Psoas muscle (tissue), 8 donors: ENCODE results near the gene PRR16. TPM values are rescaled to one million over a fixed set of nuclear protein-coding genes. Genes with fewer than 3 reads are reported as not detected.

Experiments used
- ATAC-seq, 4 donors: fragments of 200-7000 bp; cut with Tn5 transposase; one replicate each; pipeline ENCODE4 v1.9.1; 2020; ENCODE audit warnings: moderate library complexity in 3 of 4, mild to moderate bottlenecking in 2 of 4
- DNase-seq, 2 donors: peaks; one replicate each; pipeline ENCODE4 v3.0.0-alpha.2; 2020
- H3K27ac ChIP-seq: fragments of 200-600 bp; one replicate; pipeline ENCODE4 v1.8.0; 2022
- H3K27me3 ChIP-seq, 3 donors: fragments of 200-600 bp in 1 of 3; one replicate each; pipeline versions ENCODE4 v1.6.1 to v1.8.0; 2013 to 2022; ENCODE audit warnings: low read length in 2 of 3, mild to moderate bottlenecking in 2 of 3, moderate library complexity in 1 of 3; ENCODE audit not compliant: insufficient read depth in 3 of 3
- H3K36me3 ChIP-seq, 2 donors: fragments of 200-600 bp in 1 of 2; one replicate each; pipeline versions ENCODE4 v1.6.1 to v1.8.0; 2013 to 2022; ENCODE audit warnings: low read depth in 1 of 2, mild to moderate bottlenecking in 1 of 2, moderate library complexity in 1 of 2; ENCODE audit not compliant: insufficient read depth in 1 of 2
- H3K4me1 ChIP-seq: fragments of 200-600 bp; one replicate; pipeline ENCODE4 v1.8.0; 2022
- H3K4me3 ChIP-seq: fragments of 200-600 bp; one replicate; pipeline ENCODE4 v1.8.0; 2022; ENCODE audit warnings: mild to moderate bottlenecking
- H3K9me3 ChIP-seq: fragments of 200-600 bp; one replicate; pipeline ENCODE4 v1.8.0; 2022
- CTCF ChIP-seq: fragments of 200-600 bp; IDR thresholded peaks from one replicate; pipeline ENCODE4 v1.8.0; 2022; ENCODE audit warnings: antibody characterized with exemption
- WGBS, 3 donors: extraction: QIAGEN DNeasy Blood & Tissue Kit; methylation state at CpG; one replicate each; pipeline versions ENCODE4 v1.1.6 to v1.1.7; 2013; 5-methylcytosine and 5-hydroxymethylcytosine counted together
- intact Hi-C, 2 donors: fragments of 100-400 bp; cut with DNase I; formaldehyde crosslinking; loops; one replicate each; pipeline versions ENCODE4 v1.11.0 to v1.14.2; 2022
- polyA plus RNA-seq, 3 donors: library from polyadenylated mRNA; stranded (reverse); fragments of 200-250 nt; gene quantifications; one replicate each; pipeline ENCODE4 v1.2.3, GENCODE V29; 2013
- total RNA-seq, 4 donors: library from RNA; stranded (reverse); fragmentation: NEBNext Ultra II Directional in 2 of 4; extraction: Animal tissue kit (Norgen Biotek cat#: 25700) in 2 of 4; gene quantifications; one replicate each; pipeline versions ENCODE4 v1.2.1 to v1.2.4, GENCODE V29; 2021 to 2023
- donor health status: healthy with polysubstance abuse.
- donor health status: DM: no; HTN: no; CAD: no; lungs with moderate emphysema.
- donor health status: Bipolar disorder and iron deficiency.
- donor health status: healthy.
- donor health status: DM: yes; HTN: yes; CAD: no.
- donor health status: DM: no; HTN: no; CAD: no.
- donor health status: DM: no; HTN: no; CAD: no.
- donor health status: DM: yes; HTN: yes; CAD: no.

The PRR16 gene
- total and polyA plus RNA-seq, 7 donors, result 1.3 to 12.1 (median 3.1) TPM

- no peak overlapping the region for H3K27ac ChIP-seq
- 84 to 97% (median 85%) methylated on average over 2 of the region's 2 CpGs for WGBS, 3 donors
- no peak for TF ChIP-seq CTCF
- ATAC-seq (no peak), DNase-seq (no peak)
- intact Hi-C loops, result no loop called here
- H3K4me1 ChIP-seq, result no peaks in the 10 kb centered on the region
- no peaks in the 10 kb centered on the region for H3K27me3 ChIP-seq
- H3K9me3 ChIP-seq, result no peaks in the 10 kb centered on the region
- no peaks in the 10 kb centered on the region for H3K36me3 ChIP-seq
- no peak overlapping the region for H3K4me3 ChIP-seq
Measured at GRCh38 chr5:120631611-120632010, 167.5 kb downstream of the PRR16 start.

GRCh38 chr5:120632430-120632829, 168.3 kb downstream of the PRR16 start:
- no peaks in the 10 kb centered on the region for H3K27me3 ChIP-seq
- DNase-seq (no peak), ATAC-seq (no peak)
- no peak overlapping the region for H3K27ac ChIP-seq
- intact Hi-C loops, result no loop called here
- H3K36me3 ChIP-seq, result no peaks in the 10 kb centered on the region
- no peaks in the 10 kb centered on the region for H3K4me1 ChIP-seq
- no peak overlapping the region for H3K4me3 ChIP-seq
- no peaks in the 10 kb centered on the region for H3K9me3 ChIP-seq
- 94 to 99% (median 96%) methylated on average over 3 of the region's 3 CpGs for WGBS, 3 donors
- TF ChIP-seq CTCF, result no peak

- H3K4me1 ChIP-seq, result no peaks in the 10 kb centered on the region
- intact Hi-C loops, result no loop called here
- no peaks in the 10 kb centered on the region for H3K27me3 ChIP-seq
- H3K4me3 ChIP-seq, result no peak overlapping the region
- DNase-seq, result no peak
- 56 to 61% (median 60%) methylated on average over 3 of the region's 3 CpGs for WGBS, 3 donors
- H3K36me3 ChIP-seq, result no peaks in the 10 kb centered on the region
- H3K9me3 ChIP-seq, result no peaks in the 10 kb centered on the region
- no peak for ATAC-seq
- no peak overlapping the region for H3K27ac ChIP-seq
- no peak for TF ChIP-seq CTCF
Measured at GRCh38 chr5:120638449-120638848, 174.3 kb downstream of the PRR16 start.

- no peak for DNase-seq
- ATAC-seq, result no peak
- WGBS, 3 donors, result 41 to 65% (median 46%) methylated on average over 3 of the region's 3 CpGs
- no peaks in the 10 kb centered on the region for H3K4me1 ChIP-seq
- no peak overlapping the region for H3K27ac ChIP-seq
- no peaks in the 10 kb centered on the region for H3K27me3 ChIP-seq
- intact Hi-C loops, result no loop called here
- no peaks in the 10 kb centered on the region for H3K9me3 ChIP-seq
- no peak overlapping the region for H3K4me3 ChIP-seq
- TF ChIP-seq CTCF, result no peak
- no peaks in the 10 kb centered on the region for H3K36me3 ChIP-seq
Measured at GRCh38 chr5:120640778-120641177, 176.7 kb downstream of the PRR16 start.

- Histone ChIP-seq H3K36me3 (no peaks in the 10 kb centered on the region), H3K4me3 (no peak overlapping the region), H3K4me1 (no peaks in the 10 kb centered on the region), H3K27me3 (no peaks in the 10 kb centered on the region), H3K27ac (no peak overlapping the region), H3K9me3 (no peaks in the 10 kb centered on the region)
- no peak for DNase-seq
- TF ChIP-seq CTCF, result no peak
- ATAC-seq, result no peak
- intact Hi-C loops, result no loop called here
Measured at GRCh38 chr5:120644516-120644915, 180.4 kb downstream of the PRR16 start.
